KMS-11 (cell line): Measurements from ENCODE around the gene TSPAN5.

Experiments used
- H2AFZ ChIP-seq: fragments of 200-600 bp; sonication (generic); 2 replicates; pipeline ENCODE4 v1.6.1; 2016; ENCODE audit warnings: antibody characterized with exemption, mixed run types, low read depth
- H3K27ac ChIP-seq: fragments of 200-600 bp; sonication (generic); 2 replicates; pipeline ENCODE4 v1.6.1; 2016; ENCODE audit warnings: mild to moderate bottlenecking, mixed run types
- H3K27me3 ChIP-seq: fragments of 200-600 bp; sonication (generic); 2 replicates; pipeline ENCODE4 v1.6.1; 2017; ENCODE audit warnings: mild to moderate bottlenecking, low read depth, mixed run types, moderate library complexity; ENCODE audit not compliant: insufficient read depth
- H3K36me3 ChIP-seq: fragments of 200-600 bp; sonication (generic); 2 replicates; pipeline ENCODE4 v1.6.1; 2017; ENCODE audit warnings: mild to moderate bottlenecking, mixed run types; ENCODE audit not compliant: insufficient read depth
- H3K4me1 ChIP-seq: fragments of 200-600 bp; sonication (generic); 2 replicates; pipeline ENCODE4 v1.6.1; 2016; ENCODE audit warnings: mild to moderate bottlenecking, low read depth, mixed run types; ENCODE audit not compliant: poor library complexity, severe bottlenecking
- H3K4me2 ChIP-seq: fragments of 200-600 bp; sonication (generic); 2 replicates; pipeline ENCODE4 v1.7.0; 2016; ENCODE audit warnings: mild to moderate bottlenecking, mixed run types
- H3K4me3 ChIP-seq: fragments of 200-600 bp; sonication (generic); IDR thresholded peaks from 2 replicates; pipeline ENCODE4 v1.6.1; 2017; ENCODE audit warnings: low read depth, low read length, mixed read lengths; ENCODE audit not compliant: insufficient read depth
- H3K79me2 ChIP-seq: fragments of 200-600 bp; sonication (generic); 2 replicates; pipeline ENCODE4 v1.6.1; 2016; ENCODE audit warnings: low read depth, mixed run types; ENCODE audit not compliant: insufficient read depth
- H3K9ac ChIP-seq: fragments of 200-600 bp; sonication (generic); 2 replicates; pipeline ENCODE4 v1.6.1; 2016; ENCODE audit warnings: mild to moderate bottlenecking, mixed run types
- H4K20me1 ChIP-seq: fragments of 200-600 bp; sonication (generic); 2 replicates; pipeline ENCODE4 v1.6.1; 2016; ENCODE audit warnings: mild to moderate bottlenecking, mixed run types; ENCODE audit not compliant: insufficient read depth
- CTCF ChIP-seq: fragments of 200-600 bp; sonication (generic); conservative IDR thresholded peaks from 2 replicates; pipeline ENCODE4 v1.6.1; 2017; ENCODE audit warnings: low read depth, mild to moderate bottlenecking, antibody characterized with exemption, low read length, moderate library complexity, mixed read lengths

TSPAN5 gene

GRCh38 chr4:98624144-98624543 is 34.3 kb downstream of the TSPAN5 start:
- Histone ChIP-seq H3K4me3 (no peak overlapping the region), H3K36me3 (no peaks in the 10 kb centered on the region), H3K9ac (no peak overlapping the region), H2AFZ (no peak overlapping the region), H3K4me1 (no peaks in the 10 kb centered on the region), H4K20me1 (no peaks in the 10 kb centered on the region), H3K4me2 (no peak overlapping the region), H3K79me2 (no peaks in the 10 kb centered on the region; the same call in 1 of the 2 replicates), H3K27ac (no peak overlapping the region), H3K27me3 (no peaks in the 10 kb centered on the region)
- no peak for TF ChIP-seq CTCF

GRCh38 chr4:98623126-98623802 is 35.1 kb downstream of the TSPAN5 start:
- H3K27ac ChIP-seq = no peak overlapping the region

GRCh38 chr4:98620087-98620784 is 38.2 kb downstream of the TSPAN5 start:
- Histone ChIP-seq H3K36me3 (no peaks in the 10 kb centered on the region), H3K27me3 (no peaks in the 10 kb centered on the region), H2AFZ (no peak overlapping the region), H3K79me2 (peaks cover 5% of the 10 kb centered on the region; the same call in 1 of the 2 replicates), H3K4me3 (no peak overlapping the region), H3K27ac (no peak overlapping the region), H3K4me2 (no peak overlapping the region), H4K20me1 (no peaks in the 10 kb centered on the region), H3K4me1 (no peaks in the 10 kb centered on the region), H3K9ac (no peak overlapping the region)
- TF ChIP-seq CTCF = no peak

More at GRCh38 chr4:98623126-98623802, 35.1 kb downstream of the TSPAN5 start:
- no peaks in the 10 kb centered on the region for H3K27me3 ChIP-seq
- no peak for TF ChIP-seq CTCF
- no peak overlapping the region for H2AFZ ChIP-seq
- no peaks in the 10 kb centered on the region; the same call in 1 of the 2 replicates for H3K79me2 ChIP-seq
- no peak overlapping the region for H3K4me3 ChIP-seq
- H3K4me1 ChIP-seq = no peaks in the 10 kb centered on the region
- H3K9ac ChIP-seq = no peak overlapping the region
- no peak overlapping the region for H3K4me2 ChIP-seq
- no peaks in the 10 kb centered on the region for H4K20me1 ChIP-seq
- H3K36me3 ChIP-seq = no peaks in the 10 kb centered on the region

GRCh38 chr4:98619180-98619579 is 39.2 kb downstream of the TSPAN5 start:
- no peaks in the 10 kb centered on the region for H3K36me3 ChIP-seq
- H3K4me2 ChIP-seq = no peak overlapping the region
- H3K79me2 ChIP-seq = 0 out of 2 replicates have a peak, but pooled peaks cover 5% of the 10 kb centered on the region
- H3K27ac ChIP-seq = no peak overlapping the region
- H3K4me1 ChIP-seq = no peaks in the 10 kb centered on the region
- no peaks in the 10 kb centered on the region for H3K27me3 ChIP-seq
- no peak overlapping the region for H2AFZ ChIP-seq
- no peak overlapping the region for H3K4me3 ChIP-seq
- TF ChIP-seq CTCF = no peak
- no peaks in the 10 kb centered on the region for H4K20me1 ChIP-seq
- H3K9ac ChIP-seq = no peak overlapping the region
